Activated T-cell treated with anti-CD3 and anti-CD28 coated beads for 48 hours (primary cell): ENCODE measurements around the gene TRIOBP.

ENCODE experiments used
- DNase-seq: peaks from one replicate; pipeline ENCODE4 v3.0.0-alpha.2; 2020; ENCODE audit warnings: low read depth

Gene TRIOBP

DNA sequence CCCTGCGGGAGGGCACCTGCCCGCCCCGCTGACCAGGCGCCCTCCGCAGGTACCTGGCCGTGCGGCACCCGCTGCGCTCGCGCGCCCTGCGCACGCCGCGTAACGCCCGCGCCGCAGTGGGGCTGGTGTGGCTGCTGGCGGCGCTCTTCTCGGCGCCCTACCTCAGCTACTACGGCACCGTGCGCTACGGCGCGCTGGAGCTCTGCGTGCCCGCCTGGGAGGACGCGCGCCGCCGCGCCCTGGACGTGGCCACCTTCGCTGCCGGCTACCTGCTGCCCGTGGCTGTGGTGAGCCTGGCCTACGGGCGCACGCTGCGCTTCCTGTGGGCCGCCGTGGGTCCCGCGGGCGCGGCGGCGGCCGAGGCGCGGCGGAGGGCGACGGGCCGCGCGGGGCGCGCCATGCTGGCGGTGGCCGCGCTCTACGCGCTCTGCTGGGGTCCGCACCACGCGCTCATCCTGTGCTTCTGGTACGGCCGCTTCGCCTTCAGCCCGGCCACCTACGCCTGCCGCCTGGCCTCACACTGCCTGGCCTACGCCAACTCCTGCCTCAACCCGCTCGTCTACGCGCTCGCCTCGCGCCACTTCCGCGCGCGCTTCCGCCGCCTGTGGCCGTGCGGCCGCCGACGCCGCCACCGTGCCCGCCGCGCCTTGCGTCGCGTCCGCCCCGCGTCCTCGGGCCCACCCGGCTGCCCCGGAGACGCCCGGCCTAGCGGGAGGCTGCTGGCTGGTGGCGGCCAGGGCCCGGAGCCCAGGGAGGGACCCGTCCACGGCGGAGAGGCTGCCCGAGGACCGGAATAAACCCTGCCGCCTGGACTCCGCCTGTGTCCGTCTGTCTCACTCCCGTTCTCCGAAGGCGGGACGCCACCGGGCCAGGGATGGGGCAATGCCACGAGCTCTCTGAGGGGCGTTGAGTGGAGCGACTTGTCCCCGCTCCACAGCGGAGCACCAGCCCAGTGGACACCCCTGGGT lies 128.1 kb downstream of the TRIOBP start:
- DNase-seq = no peak
